HG03064 (cell line): ENCODE data around the gene ARHGAP30.

Source experiments
- ATAC-seq: cut with Tn5 transposase; IDR thresholded peaks from one replicate; pipeline ENCODE4 v1.9.1; 2021; ENCODE audit warnings: low read depth; ENCODE audit not compliant: unreplicated experiment

ARHGAP30 gene

DNA sequence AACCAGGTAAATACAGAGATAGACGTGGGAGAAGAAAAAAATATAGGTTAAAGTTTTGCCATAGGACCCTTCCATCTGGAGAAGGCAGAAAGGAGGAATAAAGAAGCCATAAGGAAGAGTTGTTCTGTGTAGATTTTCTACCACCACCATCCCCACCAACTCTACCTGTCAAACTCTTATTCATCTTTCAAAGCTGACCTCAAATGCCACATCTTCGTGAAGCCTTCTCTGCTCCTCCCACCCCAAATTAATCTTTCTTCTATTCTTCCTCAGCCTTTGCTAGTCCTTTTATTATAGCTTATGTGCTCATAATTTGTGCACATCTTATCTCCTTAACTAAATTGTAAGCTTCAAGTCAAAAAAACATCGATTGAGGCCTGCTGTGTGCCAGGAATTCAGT lies 20.9 kb upstream of the ARHGAP30 start:
- ATAC-seq = no peak

DNA sequence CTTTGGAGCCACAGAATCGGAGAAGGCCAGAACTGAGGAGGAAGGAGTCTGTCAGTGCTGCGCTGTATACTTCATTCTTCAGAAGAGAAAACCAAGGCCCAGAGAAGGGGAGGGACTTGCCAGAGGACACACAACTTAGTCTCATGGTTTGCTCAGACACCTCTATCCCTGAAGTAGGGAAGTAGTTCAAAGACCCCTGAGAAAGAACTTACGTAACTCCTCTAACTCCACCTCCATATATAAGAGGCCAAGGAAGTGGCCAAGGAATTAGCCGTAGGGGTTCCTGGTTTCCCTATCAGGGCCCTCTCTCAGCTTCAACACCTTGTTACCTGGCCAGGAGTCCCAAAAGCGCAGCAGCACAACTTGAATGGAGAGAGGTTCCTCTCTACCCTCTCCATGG lies 20.2 kb upstream of the ARHGAP30 start:
- no peak for ATAC-seq

DNA sequence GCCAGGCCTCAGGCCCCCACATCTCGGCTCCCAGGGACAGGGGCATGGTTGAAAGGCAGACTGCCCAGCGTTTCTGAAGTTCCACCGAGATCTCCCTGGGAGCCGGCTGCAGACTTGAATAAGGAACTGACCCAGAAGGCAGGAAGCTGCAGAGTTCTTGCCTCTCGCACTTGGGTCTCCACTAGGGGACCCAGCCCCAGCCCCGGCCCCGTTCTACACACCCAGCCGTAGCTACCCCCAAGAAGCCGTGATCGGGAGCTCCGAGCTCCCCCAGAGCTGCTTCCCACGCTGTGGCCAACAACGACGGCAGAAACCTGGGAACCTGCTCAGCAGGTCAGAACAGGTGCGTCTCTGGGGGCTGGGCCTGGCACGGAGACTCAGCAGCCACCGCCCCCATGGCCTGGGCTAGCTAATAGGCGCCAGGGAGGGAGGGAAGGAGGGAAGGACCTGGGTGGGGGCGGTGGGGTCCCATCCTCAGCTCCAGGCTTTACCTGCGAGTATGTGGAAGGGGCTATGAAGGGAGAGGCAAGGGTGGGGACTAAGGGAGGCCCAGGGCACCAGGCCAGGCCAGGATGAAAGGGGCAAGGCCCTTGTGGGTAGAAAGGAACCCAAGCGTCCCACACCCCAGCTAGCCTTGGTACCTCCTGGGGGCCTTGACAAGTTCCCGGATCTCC lies 19.7 kb upstream of the ARHGAP30 start, which contains the start of gene NECTIN4:
Gene NECTIN4, minus strand, starts transcription at position 308 of the 674 bp plus-strand sequence. Its CDS starts 262 bp downstream, at position 46.
- ATAC-seq = no peak

DNA sequence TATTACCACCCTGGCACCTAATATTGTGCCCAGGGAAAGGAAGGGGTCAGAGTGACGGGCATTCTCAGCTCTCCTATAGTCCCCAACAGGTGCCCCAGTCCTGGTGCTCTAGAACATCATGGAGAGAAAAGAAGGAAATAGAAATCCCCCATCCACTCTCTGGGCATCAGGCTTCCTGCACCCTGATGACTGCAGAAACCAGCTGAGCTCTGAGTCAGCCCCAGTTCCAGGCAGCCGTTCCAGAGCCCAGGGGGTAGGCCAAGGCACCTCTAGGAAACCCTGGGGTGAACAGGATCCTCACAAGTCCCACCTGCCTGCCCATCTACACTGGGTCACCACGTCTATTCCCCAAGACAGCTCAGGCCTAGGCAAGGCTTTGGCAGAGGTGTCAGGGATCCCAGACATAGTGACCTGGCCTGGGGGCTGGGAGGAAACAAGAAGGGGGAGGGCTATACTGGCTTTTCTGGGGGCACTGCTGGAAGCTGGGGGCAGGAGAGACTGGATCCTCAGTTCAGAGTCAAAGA lies 19.0 kb upstream of the ARHGAP30 start:
- no peak for ATAC-seq

DNA sequence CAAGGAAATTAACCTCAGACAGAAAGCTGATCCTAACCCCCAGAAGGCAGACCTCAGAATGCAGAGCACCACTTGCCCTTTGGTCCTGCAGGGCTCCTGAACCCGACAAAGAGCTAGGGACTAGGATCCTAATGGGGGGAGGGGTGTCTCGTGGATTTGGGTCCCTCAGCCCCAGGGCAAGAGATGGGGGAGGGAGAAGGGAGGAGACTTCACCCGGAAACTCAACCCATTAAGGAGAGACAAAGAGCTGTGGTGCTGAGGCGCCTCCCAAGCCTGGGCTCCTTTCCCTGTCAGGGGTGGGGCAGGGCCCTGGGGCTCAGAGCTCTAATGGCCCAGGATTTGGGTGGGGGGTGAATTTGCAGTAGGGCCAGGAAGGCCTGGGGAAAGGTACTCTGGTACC lies 16.8 kb upstream of the ARHGAP30 start:
- ATAC-seq = no peak

DNA sequence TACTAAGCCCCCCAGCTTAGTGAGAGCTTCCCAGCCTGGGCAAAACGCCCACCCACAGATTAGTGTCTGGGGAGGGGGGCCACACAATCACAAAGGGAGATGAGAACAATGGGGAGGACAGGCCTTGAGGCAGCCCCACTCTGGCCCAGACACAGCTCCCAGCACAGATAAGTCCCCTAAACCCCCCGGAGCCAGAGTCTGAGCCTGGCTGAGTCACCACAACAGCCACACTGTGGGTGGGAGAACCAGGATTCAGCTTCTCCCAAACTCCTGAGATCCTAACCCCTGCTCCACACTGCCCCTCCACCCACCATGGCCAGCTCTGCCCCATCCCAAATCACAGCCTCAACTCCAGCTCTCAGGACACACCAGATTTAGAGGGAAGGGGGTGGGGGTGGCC lies 15.5 kb upstream of the ARHGAP30 start:
- no peak for ATAC-seq

DNA sequence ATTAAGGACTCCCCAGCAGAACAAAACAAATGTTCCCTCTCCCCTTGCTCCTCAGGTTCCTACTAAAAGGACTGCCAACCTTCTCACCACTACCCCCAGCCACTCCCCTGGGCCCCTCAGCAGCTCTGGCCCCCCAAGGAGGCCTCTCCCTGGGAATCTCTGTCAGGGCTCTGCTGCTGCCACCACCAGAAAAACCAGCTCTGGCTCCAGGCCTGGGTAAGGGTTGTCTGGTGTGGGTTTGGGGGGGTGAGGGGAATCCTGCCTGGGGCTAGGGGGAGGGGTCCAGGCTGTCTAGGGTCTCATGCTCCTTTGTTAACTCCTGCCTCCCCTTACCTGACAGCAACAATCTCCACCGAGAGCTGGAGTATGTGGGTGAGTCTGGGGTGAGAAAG lies 14.9 kb upstream of the ARHGAP30 start:
- ATAC-seq = no peak

DNA sequence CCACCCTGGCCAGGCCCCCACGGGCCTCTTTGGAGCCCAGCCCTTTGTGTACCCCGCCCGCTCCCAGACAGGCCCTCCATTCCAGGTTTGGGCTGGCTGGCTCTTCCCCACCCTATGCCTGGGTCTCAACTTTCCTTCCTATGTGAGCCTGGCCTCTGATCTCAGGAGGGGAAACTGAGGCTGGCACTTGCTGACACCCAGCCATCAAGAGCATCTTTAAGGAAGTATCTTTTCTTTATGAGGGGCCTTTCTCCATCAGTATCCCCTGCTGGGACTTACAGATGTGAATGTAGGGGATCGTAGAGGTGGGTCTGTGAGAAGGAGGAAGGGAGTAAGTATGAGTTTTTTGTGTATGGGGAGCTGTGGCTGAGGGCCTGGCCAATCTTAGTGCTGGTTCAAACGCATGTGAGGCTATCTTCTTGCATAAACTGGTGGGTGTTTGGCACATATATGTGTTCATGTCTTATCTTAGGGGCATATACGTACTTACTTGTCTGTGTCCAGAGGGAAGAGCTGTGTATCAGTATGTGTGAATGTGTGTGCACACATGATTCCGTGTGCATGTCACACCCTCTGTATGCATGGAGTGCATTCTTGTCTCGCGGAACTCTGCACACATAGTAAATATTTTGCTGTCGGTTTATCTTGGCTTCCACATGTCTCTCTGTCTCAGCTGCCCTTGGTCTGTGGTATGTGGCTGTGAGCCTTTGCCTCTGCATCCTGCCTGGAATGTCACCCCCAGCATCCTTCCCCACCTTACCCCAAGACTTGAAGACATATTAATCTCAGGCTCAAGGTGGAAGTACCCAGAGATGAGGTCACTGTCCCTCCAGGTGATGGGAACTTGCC lies 14.3 kb upstream of the ARHGAP30 start:
- no peak for ATAC-seq

DNA sequence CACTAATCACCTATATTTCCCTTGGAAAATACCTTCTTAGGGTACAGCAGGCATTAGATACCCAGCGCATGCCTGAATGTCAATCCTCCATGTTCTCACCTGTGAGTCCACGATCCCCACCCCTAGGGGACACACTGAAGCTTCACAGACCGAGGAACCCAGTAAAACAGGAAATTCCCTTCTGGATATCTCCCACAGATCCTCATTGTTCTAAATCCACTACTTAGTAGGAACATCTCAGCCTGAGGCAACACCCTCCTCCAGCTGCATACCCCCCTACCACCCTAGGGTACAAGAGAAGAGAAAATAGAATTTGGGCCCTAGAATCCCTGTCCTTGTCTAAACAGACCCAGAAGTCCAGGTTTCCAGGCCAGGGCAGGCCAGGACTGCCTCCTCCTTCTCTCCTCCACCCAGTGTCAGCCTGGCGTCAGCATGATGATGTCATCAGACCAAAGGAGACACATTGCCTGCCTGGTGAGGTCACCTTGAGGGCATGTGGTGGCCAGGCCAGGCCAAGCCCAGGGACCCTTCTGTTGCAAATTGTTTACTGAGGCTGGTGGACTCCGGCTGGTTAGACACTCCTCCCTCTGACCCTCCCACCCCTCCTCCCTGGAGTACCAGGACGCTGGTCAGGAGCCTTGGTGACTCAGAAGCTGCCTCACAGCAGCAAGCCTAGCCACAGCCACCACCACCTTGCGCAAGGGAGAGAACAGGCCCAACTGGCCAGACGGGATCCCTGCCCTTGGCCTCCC lies 13.5 kb upstream of the ARHGAP30 start:
- no peak for ATAC-seq

DNA sequence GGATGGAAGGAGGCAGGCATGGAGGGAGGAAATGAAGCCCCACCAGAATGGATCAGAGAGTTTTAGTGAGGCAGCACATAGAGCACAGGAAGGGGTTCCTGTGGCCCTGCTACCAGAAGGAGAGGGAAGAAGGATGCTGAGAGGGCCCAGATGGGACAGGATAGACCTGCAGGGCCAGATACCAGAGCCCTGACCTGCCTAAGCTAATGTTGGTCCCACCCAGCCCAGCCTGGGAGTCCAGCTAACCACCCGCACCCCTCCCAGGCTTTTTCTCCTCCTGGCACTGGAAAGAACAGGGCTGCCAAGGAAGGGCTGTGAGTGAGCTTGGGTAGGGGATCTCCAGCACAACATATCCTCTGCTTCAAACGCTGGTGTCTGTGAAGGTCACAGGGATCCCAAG lies 12.8 kb upstream of the ARHGAP30 start:
- no peak for ATAC-seq

DNA sequence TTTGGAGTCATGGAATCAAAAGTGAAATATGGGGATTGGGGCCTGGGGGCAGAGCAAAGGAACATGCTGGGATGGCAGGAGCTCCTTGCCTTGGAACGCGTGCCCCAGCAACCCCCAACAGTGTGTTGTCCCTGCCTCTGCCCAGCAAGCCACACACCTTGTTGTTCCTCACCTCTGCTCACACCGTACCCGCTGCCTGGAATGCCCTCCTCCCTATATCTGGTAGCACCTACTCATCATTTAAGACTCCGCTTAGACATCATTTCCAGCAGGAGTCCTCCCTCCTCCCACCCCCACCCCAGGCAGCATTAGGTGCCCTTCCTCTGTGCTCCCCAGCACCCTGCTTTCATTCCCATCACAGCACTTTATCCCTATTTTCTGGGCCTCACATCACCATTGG lies 11.8 kb upstream of the ARHGAP30 start:
- no peak for ATAC-seq

DNA sequence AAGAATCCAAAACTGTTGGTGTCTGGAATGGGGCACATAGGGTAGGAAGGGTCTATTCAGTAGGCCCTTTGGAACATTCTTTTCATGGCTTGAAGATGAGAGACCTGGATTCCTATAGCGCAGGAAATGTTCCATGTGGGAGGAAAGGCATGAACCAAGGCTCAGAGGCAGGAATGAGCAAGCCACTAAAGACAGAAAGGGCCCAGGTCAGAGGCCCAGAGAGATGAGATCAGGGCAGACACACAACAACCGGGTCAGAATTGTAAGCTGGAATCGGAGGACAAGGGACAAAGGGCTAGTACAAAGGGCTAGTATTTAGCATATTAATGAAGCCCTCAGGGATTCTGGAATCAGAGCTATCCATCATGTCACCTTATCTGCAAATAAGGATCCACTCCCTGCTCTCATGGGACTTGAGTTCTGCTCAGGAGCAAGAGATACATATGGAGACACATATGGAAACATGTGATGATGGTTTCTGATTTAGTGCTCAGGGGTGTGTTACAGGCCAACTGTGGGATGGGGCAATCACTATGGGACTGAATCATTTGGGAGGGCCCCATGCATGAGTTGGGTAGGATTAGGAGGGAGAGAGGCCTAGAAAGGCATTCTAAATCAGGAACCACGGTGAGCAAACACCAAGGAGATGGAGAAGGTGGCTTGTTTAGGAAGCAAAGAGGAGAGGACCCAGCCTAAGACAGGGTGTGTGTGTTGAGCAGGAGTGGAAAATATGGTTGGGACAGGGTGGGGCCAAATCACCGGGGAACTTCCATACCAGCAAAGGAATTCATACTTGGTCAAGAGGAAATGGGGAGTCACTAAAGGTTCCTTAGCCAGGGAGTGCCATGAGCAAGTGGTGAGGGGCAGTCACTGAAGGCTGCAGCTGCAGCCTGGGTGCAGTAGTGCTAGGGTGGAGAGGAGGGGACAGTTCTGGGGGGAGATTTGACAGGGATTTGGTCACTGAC lies 11.0 kb upstream of the ARHGAP30 start:
- no peak for ATAC-seq

DNA sequence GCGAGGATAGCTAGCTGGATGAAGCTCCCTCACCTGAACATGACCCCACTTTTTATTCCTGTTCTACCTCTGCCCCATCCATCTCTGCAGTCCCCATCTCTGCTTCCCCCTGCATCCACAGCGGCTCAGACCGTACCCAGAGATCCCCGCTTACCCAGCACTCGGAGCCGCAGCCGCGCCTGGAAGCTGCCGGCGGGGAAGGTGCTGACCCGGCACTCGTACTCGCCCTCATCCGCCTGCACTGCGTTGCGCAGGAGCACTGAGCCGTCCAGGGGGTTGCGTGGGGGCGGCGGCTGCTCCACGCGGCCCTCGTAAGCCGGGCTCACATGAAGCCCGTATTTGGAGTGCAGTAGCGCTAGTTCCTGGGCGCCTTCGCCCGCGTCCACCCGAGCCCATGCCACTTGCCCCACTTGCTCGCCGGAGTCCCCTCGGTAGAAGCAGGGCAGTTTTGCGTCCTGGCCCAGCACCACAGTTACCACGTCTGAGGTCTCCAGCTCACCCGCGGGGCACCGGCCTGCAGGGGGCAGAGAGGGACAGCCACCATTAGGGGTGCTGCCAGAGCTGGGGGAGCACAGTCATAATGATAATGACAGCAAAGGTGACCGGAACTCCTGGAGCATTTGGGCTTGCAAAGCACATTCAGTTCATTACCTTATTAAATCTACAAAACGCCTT lies 9.9 kb upstream of the ARHGAP30 start:
- ATAC-seq = no peak

DNA sequence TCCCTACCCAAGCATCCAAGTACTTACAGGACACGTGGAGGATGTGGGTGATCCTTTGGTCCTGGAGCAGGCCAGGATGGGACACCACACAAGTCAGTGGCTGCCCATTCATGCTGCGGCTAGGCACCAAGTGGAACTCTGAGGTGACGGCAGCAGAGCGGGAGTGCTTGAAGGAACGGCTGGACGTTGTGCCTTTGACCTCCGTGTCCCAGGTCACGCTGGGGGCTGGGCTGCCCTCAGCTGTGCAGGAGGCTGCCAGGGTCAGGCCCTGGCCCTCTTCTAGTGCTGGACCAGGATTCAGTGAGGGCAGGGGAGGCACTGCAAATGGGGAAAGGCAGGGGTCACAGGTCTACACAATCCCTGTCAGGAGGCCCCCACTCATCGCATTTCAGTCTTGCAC lies 7.7 kb upstream of the ARHGAP30 start:
- no peak for ATAC-seq

DNA sequence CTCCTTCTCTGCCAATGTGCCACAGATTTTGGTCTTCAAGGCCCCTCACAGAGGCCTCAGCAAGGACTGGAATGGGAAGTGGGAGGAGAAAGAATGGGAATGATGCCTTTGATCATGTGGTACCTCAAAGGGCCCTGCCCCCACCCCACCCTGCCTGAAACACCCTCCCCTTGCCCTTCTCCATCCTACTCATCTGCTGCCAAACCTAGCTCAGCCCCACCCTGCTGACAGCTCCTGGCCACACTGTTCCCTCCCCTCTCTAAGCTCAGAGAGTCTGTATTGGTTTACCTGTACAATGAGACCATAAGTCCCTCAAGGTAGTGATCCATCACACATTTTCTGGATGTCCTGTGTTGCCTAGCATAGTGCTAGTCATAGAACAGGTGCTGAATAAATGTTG lies 6.7 kb upstream of the ARHGAP30 start:
- ATAC-seq = no peak

DNA sequence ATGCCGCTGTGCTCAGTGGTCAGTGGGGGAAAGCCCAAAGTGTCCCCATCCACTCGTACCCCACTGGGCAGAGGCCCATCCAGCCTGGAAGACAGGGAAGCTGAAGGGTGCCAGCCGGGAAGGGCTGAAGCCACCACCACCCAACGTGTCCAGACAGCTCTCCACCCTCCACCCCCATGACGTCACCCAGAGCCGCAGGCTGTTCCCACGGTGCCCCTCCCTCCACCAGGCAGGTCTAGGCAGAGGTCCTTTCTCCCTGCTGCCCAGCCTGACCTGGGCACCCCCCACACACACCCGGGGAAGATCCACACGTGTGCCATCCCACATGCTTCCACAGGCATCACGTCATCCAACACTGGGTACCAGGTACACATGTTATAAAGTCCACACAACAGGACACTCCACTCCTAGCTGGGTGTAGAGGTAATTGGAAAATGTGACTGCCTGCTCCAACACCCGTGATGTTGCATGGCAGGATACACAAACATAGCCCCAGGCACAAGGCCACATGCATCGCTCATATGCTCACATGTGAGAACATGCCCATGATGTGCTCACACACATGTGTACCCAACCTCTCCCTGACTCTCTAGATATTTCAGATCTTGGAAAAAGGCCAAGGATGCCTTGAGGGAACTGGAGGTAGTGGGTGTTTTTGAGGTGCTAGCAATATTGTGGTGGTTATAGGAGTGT lies 5.1 kb upstream of the ARHGAP30 start:
- no peak for ATAC-seq

DNA sequence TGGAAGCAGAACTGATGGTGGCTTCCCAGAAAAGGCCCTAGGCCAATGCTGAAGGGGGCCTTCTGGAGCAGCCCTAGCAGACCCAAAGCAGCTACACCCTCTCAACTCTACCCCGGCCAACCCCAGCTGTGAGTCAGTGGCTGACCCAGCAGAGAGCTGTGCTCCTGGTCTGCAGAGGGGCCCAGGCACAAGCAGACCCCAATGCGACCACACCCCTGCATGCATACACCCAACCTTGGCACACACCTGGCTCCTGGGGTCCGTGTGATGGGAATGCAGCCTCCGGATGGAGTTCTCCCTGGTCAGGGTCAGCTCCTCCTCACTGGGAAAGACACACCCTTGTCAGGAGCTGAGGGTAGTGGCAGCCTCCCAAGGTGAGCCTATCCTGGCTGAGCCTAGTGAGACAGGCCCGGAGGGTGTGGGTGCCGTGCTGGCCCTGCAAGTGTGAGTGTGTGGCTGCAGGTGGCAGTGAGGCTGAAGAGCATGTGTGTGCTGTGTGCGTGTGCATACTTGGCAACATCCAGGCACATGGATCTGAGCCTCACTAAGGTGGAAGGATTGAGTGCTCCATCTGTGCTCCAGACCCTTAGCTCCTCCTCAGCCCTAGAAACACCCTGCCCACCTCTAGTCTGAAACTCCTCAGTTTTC lies 3.9 kb upstream of the ARHGAP30 start:
- no peak for ATAC-seq

DNA sequence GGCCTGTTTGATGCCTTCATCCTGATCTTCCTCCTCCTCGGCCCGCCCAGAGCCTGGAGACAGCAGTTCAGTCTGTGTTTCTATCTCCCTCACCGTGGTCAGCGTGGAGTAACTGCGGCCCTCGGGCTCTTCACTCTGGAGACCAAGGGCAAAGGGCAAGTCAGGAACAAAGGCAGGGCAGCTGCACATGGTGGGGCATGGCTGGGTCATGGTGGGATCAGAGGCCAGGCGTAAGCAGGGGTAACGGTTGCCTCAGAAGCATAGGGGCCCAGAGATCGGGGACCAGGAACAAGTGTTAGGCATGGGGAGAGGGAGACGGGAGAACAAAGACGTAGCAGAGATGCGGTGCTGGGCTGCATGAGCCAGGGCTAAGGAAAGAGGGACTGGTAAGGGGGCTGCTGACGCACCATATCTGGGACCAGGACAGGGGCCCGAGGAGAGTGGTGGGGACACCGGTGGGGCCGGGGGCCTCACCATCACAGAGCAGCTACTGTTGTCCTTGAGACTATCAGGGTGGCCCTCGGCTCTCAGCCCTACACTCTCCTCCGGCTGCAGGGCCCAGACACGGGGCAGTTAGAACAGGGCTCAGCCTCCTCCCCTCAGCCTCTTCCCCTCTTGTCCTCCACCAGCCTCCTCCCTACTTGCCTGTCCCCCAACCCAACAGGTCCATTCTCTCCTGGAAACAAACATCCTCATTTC lies 3.2 kb upstream of the ARHGAP30 start:
- no peak for ATAC-seq
